IPS-NIHi7 (cell line): ENCODE measurements around the gene NRROS.
A peak's percentile ranks its signal among the peaks of the same experiment; 100 is the strongest.

Experiments
- DNase-seq: peaks from one replicate; pipeline ENCODE4 v3.0.0; 2012; ENCODE audit warnings: mixed read lengths; ENCODE audit errors: extremely low spot score

Gene NRROS

GRCh38 chr3:196684548-196685407 lies 45.3 kb downstream of the NRROS start:
- peak; percentile 62 for DNase-seq

GRCh38 chr3:196686436-196686835 lies 46.9 kb downstream of the NRROS start:
- DNase-seq: no peak

- no peak for DNase-seq
Observed at GRCh38 chr3:196688349-196688748, 48.9 kb downstream of the NRROS start.

GRCh38 chr3:196689941-196690660 lies 50.6 kb downstream of the NRROS start:
- DNase-seq: no peak

GRCh38 chr3:196691386-196691785 lies 51.9 kb downstream of the NRROS start:
- DNase-seq: no peak

GRCh38 chr3:196694202-196694638 lies 54.7 kb downstream of the NRROS start:
- no peak for DNase-seq

GRCh38 chr3:196694941-196695848 lies 55.7 kb downstream of the NRROS start:
- no peak for DNase-seq

GRCh38 chr3:196695849-196696226 lies 56.3 kb downstream of the NRROS start:
- DNase-seq: no peak

- DNase-seq: no peak
Observed at GRCh38 chr3:196697270-196697669, 57.8 kb downstream of the NRROS start.

GRCh38 chr3:196699749-196700148 lies 60.3 kb downstream of the NRROS start:
- no peak for DNase-seq

GRCh38 chr3:196700801-196701200 lies 61.3 kb downstream of the NRROS start:
- DNase-seq: no peak

GRCh38 chr3:196706327-196706726 lies 66.8 kb downstream of the NRROS start:
- no peak for DNase-seq

GRCh38 chr3:196706731-196707130 lies 67.2 kb downstream of the NRROS start:
- no peak for DNase-seq

- no peak for DNase-seq
Observed at GRCh38 chr3:196707566-196707965, 68.1 kb downstream of the NRROS start.

GRCh38 chr3:196708467-196708866 lies 69.0 kb downstream of the NRROS start:
- DNase-seq: no peak
